ENCODE measurements around the gene CLCF1.

Gene CLCF1

GRCh38 chr11:67373648-67374570, 511 bp upstream of the CLCF1 start:
- Histone ChIP-seq H3K4ac (ENCODE audit: low read depth in 1 of 2, low read length in 2 of 2) (peak overlapping the region; percentile 93 to 96), H2BK15ac (ENCODE audit: low read depth, poor library complexity, severe bottlenecking) (peak overlapping the region; percentile 94), H2BK12ac (ENCODE audit: low read length in 2 of 2) (peak overlapping the region; percentile 89 to 98), H3K4me3 (ENCODE audit: insufficient read depth in 1 of 2, low read depth in 1 of 2, low read length in 2 of 2) (peak overlapping the region; percentile 81 to 86), H3K9ac (ENCODE audit: low read length) (peak overlapping the region; percentile 91), H3K36me3 (ENCODE audit: control insufficient read depth in 1 of 2, insufficient read depth in 2 of 2, low read depth in 1 of 2, low read length in 2 of 2) (peaks cover 0 to 11% of the 10 kb centered on the region in 2 experiments), H3K23ac (ENCODE audit: low read length in 2 of 2) (no peak overlapping the region), H2BK120ac (ENCODE audit: low read depth, low read length) (peak overlapping the region; percentile 97), H2BK5ac (ENCODE audit: low read depth, low read length, poor library complexity, severe bottlenecking) (peak overlapping the region; percentile 100), H3K14ac (ENCODE audit: low read length in 2 of 2) (peak overlapping the region in 1 of 2 experiments; percentile 26), H3K4me1 (ENCODE audit: control insufficient read depth, insufficient read depth, low read depth, low read length) (peaks cover 65% of the 10 kb centered on the region), H2AK5ac (ENCODE audit: low read length, severe bottlenecking) (peak overlapping the region; percentile 66), H4K91ac (ENCODE audit: low read length) (peak overlapping the region; percentile 95), H3K79me1 (replicated peaks; ENCODE audit: low read length, poor library complexity, severe bottlenecking) (peaks cover 7% of the 10 kb centered on the region), H3K27ac (ENCODE audit: low read length, poor library complexity, severe bottlenecking) (peak overlapping the region; percentile 99), H2AFZ (ENCODE audit: low read depth, low read length) (no peak overlapping the region), H4K8ac (ENCODE audit: low read length) (peak overlapping the region; percentile 93), H3K27me3 (ENCODE audit: control insufficient read depth in 1 of 2, insufficient read depth in 1 of 2, low read length in 2 of 2) (no peaks in the 10 kb centered on the region), H3K4me2 (ENCODE audit: low read length, poor library complexity, severe bottlenecking) (peak overlapping the region; percentile 59), H3K18ac (ENCODE audit: low read depth in 1 of 2, low read length in 2 of 2) (peak overlapping the region; percentile 95), H3K9me3 (ENCODE audit: control insufficient read depth, low read length) (no peaks in the 10 kb centered on the region)
- DNase-seq = peak; percentile 96
- under 1% methylated on average over 29 of the region's 40 CpGs for WGBS

GRCh38 chr11:67372321-67372992, 941 bp downstream of the CLCF1 start:
- H3K4ac ChIP-seq (ENCODE audit: low read depth in 1 of 2, low read length in 2 of 2) = peak overlapping the region; percentile 79 to 96
- peak overlapping the region; percentile 51 to 73 for H2BK12ac ChIP-seq (ENCODE audit: low read length in 2 of 2)
- peak overlapping the region; percentile 91 for H3K9ac ChIP-seq (ENCODE audit: low read length)
- peak overlapping the region; percentile 100 for H2BK5ac ChIP-seq (ENCODE audit: low read depth, low read length, poor library complexity, severe bottlenecking)
- peaks cover 65% of the 10 kb centered on the region for H3K4me1 ChIP-seq (ENCODE audit: control insufficient read depth, insufficient read depth, low read depth, low read length)
- H3K36me3 ChIP-seq (ENCODE audit: control insufficient read depth in 1 of 2, insufficient read depth in 2 of 2, low read depth in 1 of 2, low read length in 2 of 2) = peaks cover 0 to 20% of the 10 kb centered on the region in 2 experiments
- peak overlapping the region; percentile 89 for H3K27ac ChIP-seq (ENCODE audit: low read length, poor library complexity, severe bottlenecking)
- peak overlapping the region; percentile 75 for H3K4me2 ChIP-seq (ENCODE audit: low read length, poor library complexity, severe bottlenecking)
- peak overlapping the region; percentile 95 for H3K18ac ChIP-seq (ENCODE audit: low read depth in 1 of 2, low read length in 2 of 2)
- peak overlapping the region; percentile 88 for H4K8ac ChIP-seq (ENCODE audit: low read length)
- H2BK15ac ChIP-seq (ENCODE audit: low read depth, poor library complexity, severe bottlenecking) = peak overlapping the region; percentile 94
- H3K27me3 ChIP-seq (ENCODE audit: control insufficient read depth in 1 of 2, insufficient read depth in 1 of 2, low read length in 2 of 2) = no peaks in the 10 kb centered on the region
- H2BK120ac ChIP-seq (ENCODE audit: low read depth, low read length) = peak overlapping the region; percentile 97
- no peaks in the 10 kb centered on the region for H3K9me3 ChIP-seq (ENCODE audit: control insufficient read depth, low read length)
- no peak overlapping the region for H2AFZ ChIP-seq (ENCODE audit: low read depth, low read length)
- peak overlapping the region; percentile 62 to 68 for H3K14ac ChIP-seq (ENCODE audit: low read length in 2 of 2)
- no peak overlapping the region for H3K23ac ChIP-seq (ENCODE audit: low read length in 2 of 2)
- peak overlapping the region; percentile 81 to 86 for H3K4me3 ChIP-seq (ENCODE audit: insufficient read depth in 1 of 2, low read depth in 1 of 2, low read length in 2 of 2)
- H4K91ac ChIP-seq (ENCODE audit: low read length) = peak overlapping the region; percentile 97
- no peak for DNase-seq
- WGBS = 3% methylated on average over 34 of the region's 78 CpGs
- H2AK5ac ChIP-seq (ENCODE audit: low read length, severe bottlenecking) = peak overlapping the region; percentile 89
- peaks cover 5% of the 10 kb centered on the region for H3K79me1 ChIP-seq (replicated peaks; ENCODE audit: low read length, poor library complexity, severe bottlenecking)

GRCh38 chr11:67371911-67372320, 1.5 kb downstream of the CLCF1 start:
- peaks cover 66% of the 10 kb centered on the region for H3K4me1 ChIP-seq (ENCODE audit: control insufficient read depth, insufficient read depth, low read depth, low read length)
- H2AK5ac ChIP-seq (ENCODE audit: low read length, severe bottlenecking) = peak overlapping the region; percentile 89
- H3K4me3 ChIP-seq (ENCODE audit: insufficient read depth in 1 of 2, low read depth in 1 of 2, low read length in 2 of 2) = peak overlapping the region; percentile 77 to 86
- no peaks in the 10 kb centered on the region for H3K79me1 ChIP-seq (replicated peaks; ENCODE audit: low read length, poor library complexity, severe bottlenecking)
- H3K4ac ChIP-seq (ENCODE audit: low read depth in 1 of 2, low read length in 2 of 2) = peak overlapping the region; percentile 64 to 91
- H2AFZ ChIP-seq (ENCODE audit: low read depth, low read length) = no peak overlapping the region
- peak overlapping the region; percentile 75 for H3K4me2 ChIP-seq (ENCODE audit: low read length, poor library complexity, severe bottlenecking)
- DNase-seq = no peak
- peaks cover 0 to 25% of the 10 kb centered on the region in 2 experiments for H3K36me3 ChIP-seq (ENCODE audit: control insufficient read depth in 1 of 2, insufficient read depth in 2 of 2, low read depth in 1 of 2, low read length in 2 of 2)
- H3K18ac ChIP-seq (ENCODE audit: low read depth in 1 of 2, low read length in 2 of 2) = peak overlapping the region; percentile 82 to 91
- peak overlapping the region in 1 of 2 experiments; percentile 2 for H3K23ac ChIP-seq (ENCODE audit: low read length in 2 of 2)
- peak overlapping the region; percentile 97 for H4K91ac ChIP-seq (ENCODE audit: low read length)
- no peaks in the 10 kb centered on the region for H3K9me3 ChIP-seq (ENCODE audit: control insufficient read depth, low read length)
- peak overlapping the region; percentile 97 for H2BK120ac ChIP-seq (ENCODE audit: low read depth, low read length)
- H3K27ac ChIP-seq (ENCODE audit: low read length, poor library complexity, severe bottlenecking) = peak overlapping the region; percentile 89
- H2BK12ac ChIP-seq (ENCODE audit: low read length in 2 of 2) = peak overlapping the region; percentile 51 to 73
- peak overlapping the region; percentile 94 for H2BK15ac ChIP-seq (ENCODE audit: low read depth, poor library complexity, severe bottlenecking)
- H3K27me3 ChIP-seq (ENCODE audit: control insufficient read depth in 1 of 2, insufficient read depth in 1 of 2, low read length in 2 of 2) = no peaks in the 10 kb centered on the region
- peak overlapping the region; percentile 88 for H4K8ac ChIP-seq (ENCODE audit: low read length)
- peak overlapping the region; percentile 62 to 68 for H3K14ac ChIP-seq (ENCODE audit: low read length in 2 of 2)
- peak overlapping the region; percentile 82 for H3K9ac ChIP-seq (ENCODE audit: low read length)
- WGBS = 16% methylated on average over 4 of the region's 16 CpGs
- H2BK5ac ChIP-seq (ENCODE audit: low read depth, low read length, poor library complexity, severe bottlenecking) = peak overlapping the region; percentile 67
